22Rv1 (cell line): Measurements from ENCODE around the gene RPLP2.

Experiments
- ZFX ChIP-seq: fragments of 450-650 bp; IDR thresholded peaks from 2 replicates; pipeline ENCODE4 v1.6.1; 2017; ENCODE audit warnings: antibody characterized with exemption, borderline replicate concordance
- TF ChIP-seq, protein P1 (sequence below): fragments of 450-650 bp; IDR thresholded peaks from 2 replicates; pipeline ENCODE4 v1.5.1; 2017; ENCODE audit warnings: mild to moderate bottlenecking

DNA sequence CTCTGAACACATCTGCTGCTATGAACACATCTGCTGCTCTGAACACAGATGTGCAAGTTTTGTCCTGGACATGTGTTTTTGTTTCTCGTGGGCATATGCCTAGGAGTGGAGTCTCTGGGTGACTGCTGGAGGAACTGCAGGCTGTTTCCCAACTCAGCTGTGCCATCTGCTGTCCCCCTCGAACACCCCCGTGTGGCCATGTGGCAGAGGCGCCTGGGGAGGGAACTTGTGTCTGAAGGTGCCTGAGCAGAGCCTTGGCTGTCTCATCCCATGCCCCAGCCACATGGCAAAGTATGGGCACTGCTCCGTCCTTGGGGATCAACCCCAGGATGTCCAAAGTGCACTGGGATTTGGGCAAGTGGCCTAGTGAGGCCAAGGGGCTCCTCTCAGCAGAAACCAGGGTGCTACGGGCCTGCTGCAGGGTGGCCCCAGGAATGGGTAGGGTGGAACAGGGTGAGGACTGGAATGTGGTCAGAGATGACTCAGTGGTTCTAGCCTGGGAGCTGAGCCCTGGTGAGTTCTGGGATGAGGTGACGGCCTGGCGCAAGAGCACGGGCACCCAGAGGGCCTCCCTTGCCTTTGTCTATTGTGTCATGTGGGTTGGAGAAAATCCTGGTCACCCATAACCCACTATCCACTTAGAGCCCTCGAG, 47.2 kb upstream of the RPLP2 start:
- TF ChIP-seq, protein P1, sequence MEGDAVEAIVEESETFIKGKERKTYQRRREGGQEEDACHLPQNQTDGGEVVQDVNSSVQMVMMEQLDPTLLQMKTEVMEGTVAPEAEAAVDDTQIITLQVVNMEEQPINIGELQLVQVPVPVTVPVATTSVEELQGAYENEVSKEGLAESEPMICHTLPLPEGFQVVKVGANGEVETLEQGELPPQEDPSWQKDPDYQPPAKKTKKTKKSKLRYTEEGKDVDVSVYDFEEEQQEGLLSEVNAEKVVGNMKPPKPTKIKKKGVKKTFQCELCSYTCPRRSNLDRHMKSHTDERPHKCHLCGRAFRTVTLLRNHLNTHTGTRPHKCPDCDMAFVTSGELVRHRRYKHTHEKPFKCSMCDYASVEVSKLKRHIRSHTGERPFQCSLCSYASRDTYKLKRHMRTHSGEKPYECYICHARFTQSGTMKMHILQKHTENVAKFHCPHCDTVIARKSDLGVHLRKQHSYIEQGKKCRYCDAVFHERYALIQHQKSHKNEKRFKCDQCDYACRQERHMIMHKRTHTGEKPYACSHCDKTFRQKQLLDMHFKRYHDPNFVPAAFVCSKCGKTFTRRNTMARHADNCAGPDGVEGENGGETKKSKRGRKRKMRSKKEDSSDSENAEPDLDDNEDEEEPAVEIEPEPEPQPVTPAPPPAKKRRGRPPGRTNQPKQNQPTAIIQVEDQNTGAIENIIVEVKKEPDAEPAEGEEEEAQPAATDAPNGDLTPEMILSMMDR = 0 out of 2 replicates have a peak, but pooled peaks have one; percentile 6
- no peak for TF ChIP-seq ZFX
